ENCODE measurements around the gene RFX8. TPM values are rescaled to one million over a fixed set of nuclear protein-coding genes. Genes with fewer than 3 reads are reported as not detected.
A peak's percentile ranks its signal among the peaks of the same experiment; 100 is the strongest.

RFX8 gene
- total RNA-seq, 1 experiment from 2014 or later, result not detected

DNA sequence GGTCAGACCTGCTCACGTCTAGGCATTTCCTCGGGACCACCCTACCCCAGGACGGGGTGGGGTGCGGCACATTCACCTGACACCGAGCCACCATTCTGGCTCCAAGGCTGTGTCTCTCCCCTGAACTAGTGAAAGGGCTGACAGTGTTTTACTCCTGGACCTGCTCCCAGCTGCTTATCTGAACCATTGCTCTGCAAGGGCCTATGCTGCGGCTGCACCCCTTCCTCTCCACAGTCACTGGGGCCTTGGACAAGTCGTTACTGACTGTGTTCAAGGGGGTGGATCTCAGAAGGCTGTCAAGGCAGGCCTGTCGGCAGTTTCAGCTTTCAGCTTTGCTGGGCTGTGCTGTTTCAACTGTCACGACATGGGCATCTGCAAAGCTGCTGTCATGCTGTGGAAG, 99.3 kb downstream of the RFX8 start:
- Histone ChIP-seq H3K4me3 (ENCODE audit: low read depth, low read length) (no peak overlapping the region), H3K36me3 (ENCODE audit: control insufficient read depth, insufficient read depth, low read length) (no peaks in the 10 kb centered on the region; the same call in 1 of the 2 replicates), H3K4me1 (peaks cover 38% of the 10 kb centered on the region), H3K27me3 (replicated peaks; ENCODE audit: control insufficient read depth, insufficient read depth, low read length) (no peaks in the 10 kb centered on the region), H3K9me3 (no peaks in the 10 kb centered on the region; the same call in 1 of the 2 replicates)
- Mint-ChIP-seq H3K9me3 (ENCODE audit: unreplicated experiment) (peaks cover 11% of the 10 kb centered on the region), H3K4me1 (ENCODE audit: low read depth, unreplicated experiment) (peaks cover 31% of the 10 kb centered on the region), H3K4me3 (ENCODE audit: unreplicated experiment) (no peak overlapping the region), H3K27me3 (ENCODE audit: insufficient read depth, unreplicated experiment) (no peaks in the 10 kb centered on the region), H3K36me3 (ENCODE audit: insufficient read depth, unreplicated experiment) (peaks cover 19% of the 10 kb centered on the region), H3K27ac (ENCODE audit: unreplicated experiment) (peak overlapping the region; percentile 35)
- intact Hi-C loops (cut with micrococcal nuclease; ENCODE audit: unreplicated experiment), result no loop called here
- TF ChIP-seq, protein P1, sequence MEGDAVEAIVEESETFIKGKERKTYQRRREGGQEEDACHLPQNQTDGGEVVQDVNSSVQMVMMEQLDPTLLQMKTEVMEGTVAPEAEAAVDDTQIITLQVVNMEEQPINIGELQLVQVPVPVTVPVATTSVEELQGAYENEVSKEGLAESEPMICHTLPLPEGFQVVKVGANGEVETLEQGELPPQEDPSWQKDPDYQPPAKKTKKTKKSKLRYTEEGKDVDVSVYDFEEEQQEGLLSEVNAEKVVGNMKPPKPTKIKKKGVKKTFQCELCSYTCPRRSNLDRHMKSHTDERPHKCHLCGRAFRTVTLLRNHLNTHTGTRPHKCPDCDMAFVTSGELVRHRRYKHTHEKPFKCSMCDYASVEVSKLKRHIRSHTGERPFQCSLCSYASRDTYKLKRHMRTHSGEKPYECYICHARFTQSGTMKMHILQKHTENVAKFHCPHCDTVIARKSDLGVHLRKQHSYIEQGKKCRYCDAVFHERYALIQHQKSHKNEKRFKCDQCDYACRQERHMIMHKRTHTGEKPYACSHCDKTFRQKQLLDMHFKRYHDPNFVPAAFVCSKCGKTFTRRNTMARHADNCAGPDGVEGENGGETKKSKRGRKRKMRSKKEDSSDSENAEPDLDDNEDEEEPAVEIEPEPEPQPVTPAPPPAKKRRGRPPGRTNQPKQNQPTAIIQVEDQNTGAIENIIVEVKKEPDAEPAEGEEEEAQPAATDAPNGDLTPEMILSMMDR (IDR thresholded peaks at IDR 0.05; ENCODE audit: insufficient read depth in 1 of 2, low read depth in 1 of 2, low read length in 1 of 2, severe bottlenecking in 1 of 2, unreplicated experiment in 1 of 2), result no peak
- CTCF ChIA-PET, result no interaction called here
- DNase-seq, result no peak
- BruUV-seq (replicated peaks), result no TSS peak
- POLR2A ChIA-PET, result no interaction called here

DNA sequence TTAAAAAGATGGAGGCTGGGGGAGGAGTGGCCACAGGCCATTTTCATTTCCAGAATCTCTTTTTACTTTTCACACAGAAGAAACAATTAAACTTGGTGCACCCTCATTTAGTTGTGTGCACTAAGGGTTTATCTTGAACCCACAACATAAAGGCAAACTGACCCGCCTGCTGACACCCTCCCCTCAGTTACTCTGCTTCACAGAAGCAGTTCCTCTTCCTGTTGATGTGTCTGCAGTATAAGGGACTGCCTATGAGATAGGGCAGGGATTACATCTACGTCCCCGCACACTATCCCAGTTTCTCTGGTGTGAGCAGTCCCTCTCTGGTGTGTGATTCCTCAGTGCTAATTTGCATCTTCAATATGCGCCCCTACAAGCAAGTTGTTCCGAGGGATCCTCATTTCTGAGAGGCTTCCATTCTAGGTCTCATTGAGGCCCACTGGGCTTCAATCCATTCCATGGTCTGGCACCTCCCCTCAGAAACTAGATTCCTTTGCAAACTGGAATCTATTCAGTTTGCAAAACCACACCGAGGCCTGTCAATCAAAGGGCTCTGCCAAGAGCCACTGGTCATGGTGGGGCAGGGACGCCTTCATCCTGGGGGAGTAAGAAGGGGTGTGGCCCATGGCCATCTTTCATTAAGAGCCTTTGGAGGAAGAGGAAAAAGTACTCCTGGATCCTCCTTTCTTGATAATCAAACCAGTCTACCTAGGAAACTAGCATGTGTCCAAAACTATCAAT, 99.9 kb downstream of the RFX8 start:
- intact Hi-C loops (cut with micrococcal nuclease; ENCODE audit: unreplicated experiment), result no loop called here
- ChIA-PET CTCF (no interaction called here), POLR2A (no interaction called here)
- TF ChIP-seq, protein P1 (IDR thresholded peaks at IDR 0.05; ENCODE audit: insufficient read depth in 1 of 2, low read depth in 1 of 2, low read length in 1 of 2, severe bottlenecking in 1 of 2, unreplicated experiment in 1 of 2), result no peak
- Mint-ChIP-seq H3K36me3 (ENCODE audit: insufficient read depth, unreplicated experiment) (peaks cover 12% of the 10 kb centered on the region), H3K4me1 (ENCODE audit: low read depth, unreplicated experiment) (peaks cover 28% of the 10 kb centered on the region), H3K9me3 (ENCODE audit: unreplicated experiment) (peaks cover 11% of the 10 kb centered on the region), H3K27me3 (ENCODE audit: insufficient read depth, unreplicated experiment) (no peaks in the 10 kb centered on the region), H3K27ac (ENCODE audit: unreplicated experiment) (peak overlapping the region; percentile 35), H3K4me3 (ENCODE audit: unreplicated experiment) (no peak overlapping the region)
- no TSS peak for BruUV-seq (replicated peaks)
- H3K4me1 ChIP-seq, result peaks cover 38% of the 10 kb centered on the region
- H3K4me3 ChIP-seq (ENCODE audit: low read depth, low read length), result no peak overlapping the region
- no peak for DNase-seq
- H3K9me3 ChIP-seq, result no peaks in the 10 kb centered on the region; the same call in 1 of the 2 replicates
- no peaks in the 10 kb centered on the region for H3K27me3 ChIP-seq (replicated peaks; ENCODE audit: control insufficient read depth, insufficient read depth, low read length)
- H3K36me3 ChIP-seq (ENCODE audit: control insufficient read depth, insufficient read depth, low read length), result no peaks in the 10 kb centered on the region; the same call in 1 of the 2 replicates

DNA sequence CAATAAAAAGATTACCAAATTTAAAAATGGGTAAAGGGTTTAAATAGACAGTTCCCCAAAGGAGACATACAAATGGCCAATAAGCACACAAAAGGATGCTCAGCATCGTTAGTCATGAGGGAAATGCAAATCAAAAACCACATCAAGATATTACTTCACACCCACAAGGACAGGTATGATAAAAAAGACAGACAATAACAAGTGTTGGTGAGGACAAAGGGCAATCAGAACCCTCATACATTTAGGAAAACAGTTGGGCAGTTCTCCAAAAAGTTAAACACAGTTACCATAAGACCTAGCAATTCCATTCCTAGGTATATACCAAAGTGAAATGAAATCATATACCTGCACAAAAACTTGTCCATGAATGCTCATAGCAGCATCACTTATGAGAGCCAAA, 102.1 kb downstream of the RFX8 start:
- Histone ChIP-seq H3K27me3 (replicated peaks; ENCODE audit: control insufficient read depth, insufficient read depth, low read length) (no peaks in the 10 kb centered on the region), H3K4me3 (ENCODE audit: low read depth, low read length) (no peak overlapping the region), H3K9me3 (no peaks in the 10 kb centered on the region; the same call in 1 of the 2 replicates), H3K4me1 (peaks cover 40% of the 10 kb centered on the region), H3K36me3 (ENCODE audit: control insufficient read depth, insufficient read depth, low read length) (no peaks in the 10 kb centered on the region; the same call in 1 of the 2 replicates)
- Mint-ChIP-seq H3K4me1 (ENCODE audit: low read depth, unreplicated experiment) (peaks cover 40% of the 10 kb centered on the region), H3K27ac (ENCODE audit: unreplicated experiment) (peak overlapping the region; percentile 80), H3K27me3 (ENCODE audit: insufficient read depth, unreplicated experiment) (no peaks in the 10 kb centered on the region), H3K36me3 (ENCODE audit: insufficient read depth, unreplicated experiment) (peaks cover 17% of the 10 kb centered on the region), H3K4me3 (ENCODE audit: unreplicated experiment) (no peak overlapping the region), H3K9me3 (ENCODE audit: unreplicated experiment) (peaks cover 20% of the 10 kb centered on the region)
- TF ChIP-seq, protein P1 (IDR thresholded peaks at IDR 0.05; ENCODE audit: insufficient read depth in 1 of 2, low read depth in 1 of 2, low read length in 1 of 2, severe bottlenecking in 1 of 2, unreplicated experiment in 1 of 2), result no peak
- POLR2A ChIA-PET, result no interaction called here
- BruUV-seq (replicated peaks), result no TSS peak
- DNase-seq, result no peak
- intact Hi-C loops (cut with micrococcal nuclease; ENCODE audit: unreplicated experiment), result loop anchor here (1.0 kb wide), 1 partner anchor 13 kb away; no protein-coding TSS in a partner anchor
- CTCF ChIA-PET, result no interaction called here
